ENCODE data around the gene ZBED6.

The ZBED6 gene

GRCh38 chr1:203840208-203840808 lies 44.9 kb downstream of the ZBED6 start:
- DNase-seq: no peak

GRCh38 chr1:203842559-203842876 lies 47.1 kb downstream of the ZBED6 start:
- no peak for DNase-seq

GRCh38 chr1:203843435-203843834 lies 48.0 kb downstream of the ZBED6 start:
- DNase-seq: no peak
